Measurements from ENCODE around the gene FUT8.

FUT8 gene

DNA sequence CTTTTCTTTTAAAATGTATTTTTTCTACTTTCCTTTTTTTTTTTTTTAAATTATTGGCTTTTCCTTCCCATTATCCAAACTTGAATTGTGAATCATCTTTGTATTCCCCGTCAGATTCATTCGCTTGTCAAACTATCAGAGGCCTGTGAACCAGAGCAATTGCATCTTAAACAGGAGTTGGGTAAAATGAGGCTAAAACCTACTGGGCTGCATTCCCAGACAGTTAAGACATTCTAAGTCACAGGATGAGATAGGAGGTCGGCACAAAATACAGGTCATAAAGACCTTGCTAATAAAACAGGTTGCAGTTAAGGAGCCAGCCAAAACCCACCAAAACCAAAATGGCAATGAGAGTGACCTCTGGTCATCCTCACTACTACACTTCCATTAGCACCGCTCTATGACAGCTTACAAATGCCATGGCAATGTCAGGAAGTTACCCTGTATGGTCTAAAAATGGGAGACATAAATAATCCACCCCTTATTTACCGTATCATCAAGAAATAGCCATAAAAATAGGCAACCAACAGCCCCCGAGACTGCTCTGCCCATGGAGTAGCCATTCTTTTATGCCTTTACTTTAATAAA is 19.9 kb downstream of the FUT8 start:
- DNase-seq, result no peak
- TF ChIP-seq, protein P1, sequence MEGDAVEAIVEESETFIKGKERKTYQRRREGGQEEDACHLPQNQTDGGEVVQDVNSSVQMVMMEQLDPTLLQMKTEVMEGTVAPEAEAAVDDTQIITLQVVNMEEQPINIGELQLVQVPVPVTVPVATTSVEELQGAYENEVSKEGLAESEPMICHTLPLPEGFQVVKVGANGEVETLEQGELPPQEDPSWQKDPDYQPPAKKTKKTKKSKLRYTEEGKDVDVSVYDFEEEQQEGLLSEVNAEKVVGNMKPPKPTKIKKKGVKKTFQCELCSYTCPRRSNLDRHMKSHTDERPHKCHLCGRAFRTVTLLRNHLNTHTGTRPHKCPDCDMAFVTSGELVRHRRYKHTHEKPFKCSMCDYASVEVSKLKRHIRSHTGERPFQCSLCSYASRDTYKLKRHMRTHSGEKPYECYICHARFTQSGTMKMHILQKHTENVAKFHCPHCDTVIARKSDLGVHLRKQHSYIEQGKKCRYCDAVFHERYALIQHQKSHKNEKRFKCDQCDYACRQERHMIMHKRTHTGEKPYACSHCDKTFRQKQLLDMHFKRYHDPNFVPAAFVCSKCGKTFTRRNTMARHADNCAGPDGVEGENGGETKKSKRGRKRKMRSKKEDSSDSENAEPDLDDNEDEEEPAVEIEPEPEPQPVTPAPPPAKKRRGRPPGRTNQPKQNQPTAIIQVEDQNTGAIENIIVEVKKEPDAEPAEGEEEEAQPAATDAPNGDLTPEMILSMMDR (IDR thresholded peaks at IDR 0.05), result no peak
- peaks cover 0 to 21% (median 7%) of the 10 kb centered on the region in 4 donors for H3K4me1 ChIP-seq
- no peaks in the 10 kb centered on the region for H3K27me3 ChIP-seq
- H3K9me3 ChIP-seq, result no peaks in the 10 kb centered on the region
- H3K36me3 ChIP-seq, result no peaks in the 10 kb centered on the region
- no peak overlapping the region for H3K27ac ChIP-seq
- H3K4me3 ChIP-seq, result no peak overlapping the region
- intact Hi-C loops (cut with DNase I; ENCODE audit: low total_unique reads), result no loop called here

DNA sequence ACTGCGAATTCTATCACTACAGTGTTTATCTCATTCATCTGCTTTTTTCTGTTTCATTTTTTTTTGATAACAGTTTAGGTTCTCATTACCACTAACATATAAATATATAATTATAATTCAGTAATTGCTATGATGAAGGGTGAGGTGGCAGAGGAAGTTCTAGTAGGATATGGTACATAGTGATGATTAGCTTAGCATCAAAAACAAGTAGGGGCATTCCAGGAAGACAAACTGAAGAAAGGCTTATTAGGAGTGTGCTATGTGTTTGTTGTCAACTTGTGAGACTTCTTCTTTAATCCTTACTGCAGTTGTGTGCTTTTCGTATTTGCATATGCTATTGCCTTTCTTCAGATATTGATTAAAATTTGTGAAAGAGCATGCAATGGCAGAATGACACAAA is 20.6 kb downstream of the FUT8 start:
- no peaks in the 10 kb centered on the region for H3K9me3 ChIP-seq
- TF ChIP-seq, protein P1 (IDR thresholded peaks at IDR 0.05), result no peak
- H3K27ac ChIP-seq, result no peak overlapping the region
- H3K36me3 ChIP-seq, result no peaks in the 10 kb centered on the region
- peaks cover 0 to 21% (median 7%) of the 10 kb centered on the region in 4 donors for H3K4me1 ChIP-seq
- DNase-seq, result no peak
- no peaks in the 10 kb centered on the region for H3K27me3 ChIP-seq
- intact Hi-C loops (cut with DNase I; ENCODE audit: low total_unique reads), result no loop called here
- no peak overlapping the region for H3K4me3 ChIP-seq

- H3K27me3 ChIP-seq, result no peaks in the 10 kb centered on the region
- TF ChIP-seq, protein P1 (IDR thresholded peaks at IDR 0.05), result no peak
- intact Hi-C loops (cut with DNase I; ENCODE audit: low total_unique reads), result no loop called here
Observed at GRCh38 chr14:65433646-65434045, 21.1 kb downstream of the FUT8 start.

DNA sequence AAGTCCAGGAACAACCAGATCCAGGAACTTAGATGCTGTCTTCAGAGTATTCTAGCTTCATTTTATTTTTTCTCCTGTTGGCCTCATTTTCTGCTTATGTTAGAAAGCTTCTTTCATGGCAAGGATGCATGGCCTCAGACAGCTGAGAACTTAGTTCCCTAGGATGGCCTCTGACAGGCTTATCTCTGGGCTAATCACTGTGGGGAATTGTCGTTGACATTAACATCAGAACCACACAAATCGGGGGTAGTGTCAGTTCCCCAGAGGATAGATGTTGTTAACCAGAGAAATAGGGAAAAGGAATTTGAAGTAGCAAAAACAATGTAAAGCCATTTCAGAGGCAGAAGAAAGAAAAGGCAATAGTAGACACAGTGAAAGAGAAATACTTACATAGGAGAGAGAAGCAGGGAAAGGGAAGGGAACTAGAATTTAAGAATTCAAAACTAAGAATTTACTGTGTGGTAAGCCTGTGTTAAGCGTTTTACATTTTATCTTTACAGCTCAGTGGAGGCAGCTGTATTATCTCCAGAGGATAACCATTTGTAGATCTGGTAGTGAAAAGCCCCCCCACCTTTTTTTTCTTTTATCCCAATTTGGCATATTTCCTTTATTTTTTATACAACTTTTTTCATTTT is 21.8 kb downstream of the FUT8 start:
- no peak overlapping the region for H3K4me3 ChIP-seq
- no peaks in the 10 kb centered on the region for H3K9me3 ChIP-seq
- TF ChIP-seq, protein P1 (IDR thresholded peaks at IDR 0.05), result no peak
- H3K36me3 ChIP-seq, result no peaks in the 10 kb centered on the region
- intact Hi-C loops (cut with DNase I; ENCODE audit: low total_unique reads), result no loop called here
- H3K27ac ChIP-seq, result no peak overlapping the region
- no peaks in the 10 kb centered on the region for H3K27me3 ChIP-seq
- peaks cover 0 to 21% (median 7%) of the 10 kb centered on the region in 4 donors for H3K4me1 ChIP-seq
- no peak for DNase-seq

More at GRCh38 chr14:65433646-65434045, 21.1 kb downstream of the FUT8 start:
- Histone ChIP-seq H3K9me3 (no peaks in the 10 kb centered on the region), H3K36me3 (no peaks in the 10 kb centered on the region), H3K27ac (no peak overlapping the region), H3K4me3 (no peak overlapping the region), H3K4me1 (peaks cover 0 to 21% (median 7%) of the 10 kb centered on the region in 4 donors)
- no peak for DNase-seq

DNA sequence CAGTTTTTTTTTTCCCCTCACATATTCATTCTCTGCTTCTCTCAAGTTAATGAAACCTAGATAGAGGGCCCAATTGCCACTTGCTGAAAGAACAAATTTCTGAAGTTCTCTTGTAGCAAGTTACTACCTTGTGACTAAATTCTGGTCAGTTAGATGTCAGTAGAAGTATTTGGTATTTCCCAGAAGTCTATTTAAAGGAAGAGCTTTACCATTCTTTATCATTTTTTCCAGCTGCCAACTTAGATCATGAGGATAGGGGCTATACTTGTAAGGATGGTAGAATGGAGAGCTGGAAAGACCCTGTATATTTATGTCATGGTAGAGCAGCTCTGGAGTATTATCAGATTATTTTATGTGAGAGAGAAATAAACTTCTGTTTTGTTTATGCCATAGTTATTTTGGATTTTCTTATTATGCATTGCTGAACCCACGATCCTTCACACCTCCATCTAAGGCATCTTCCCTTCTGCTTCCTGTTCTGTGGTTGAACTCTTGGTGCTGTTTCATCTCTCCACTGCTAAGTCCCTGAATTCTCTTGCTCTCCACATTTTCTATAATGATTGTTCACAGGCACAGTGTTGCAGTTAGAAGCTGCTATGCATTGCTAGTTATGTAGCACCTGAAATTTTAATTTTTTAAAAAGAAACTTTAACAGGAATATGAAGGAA is 25.9 kb downstream of the FUT8 start:
- no peak for DNase-seq
- Histone ChIP-seq H3K9me3 (no peaks in the 10 kb centered on the region), H3K4me1 (peaks cover 0 to 7% (median 4%) of the 10 kb centered on the region in 4 donors), H3K27ac (no peak overlapping the region), H3K27me3 (no peaks in the 10 kb centered on the region), H3K36me3 (no peaks in the 10 kb centered on the region), H3K4me3 (no peak overlapping the region)
- TF ChIP-seq, protein P1 (IDR thresholded peaks at IDR 0.05), result no peak
- intact Hi-C loops (cut with DNase I; ENCODE audit: low total_unique reads), result no loop called here

All from tibial artery (tissue), 4 donors.